ENCODE data around the gene C10orf90. TPM values are rescaled to one million over a fixed set of nuclear protein-coding genes. Genes with fewer than 3 reads are reported as not detected.

Gene C10orf90
- total and polyA plus RNA-seq, 2 of the 8 experiments (the other 6 are each of a cell fraction or from before 2014, with no cell fraction given) = 0.21 TPM; not detected in 1

DNA sequence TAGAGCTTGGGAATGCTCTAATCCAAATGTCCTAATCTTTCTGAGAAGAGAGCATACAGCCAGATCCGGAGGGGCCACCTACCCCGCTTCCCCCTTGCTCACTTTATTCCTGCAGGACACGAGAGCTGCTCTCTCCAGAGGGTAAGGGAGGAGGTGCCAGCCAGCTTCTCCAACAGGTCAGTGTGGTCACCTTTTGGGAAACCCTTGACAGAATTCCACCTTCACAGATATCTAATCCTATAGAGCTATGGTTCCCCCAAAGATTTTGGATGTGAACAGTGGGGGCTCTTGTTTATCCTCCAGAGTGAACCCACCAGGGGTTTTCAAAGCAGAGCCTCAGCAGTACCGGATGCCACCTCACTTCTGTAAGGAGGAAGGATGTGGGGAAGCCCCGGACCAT is 34.6 kb upstream of the C10orf90 start (continued):
- TF ChIP-seq CHD7 (IDR thresholded peaks at IDR 0.05; ENCODE audit: insufficient replicate concordance, low read length) (no peak), HDAC2 (IDR thresholded peaks at IDR 0.05; ENCODE audit: borderline replicate concordance in 1 of 2, low read depth in 2 of 2, low read length in 2 of 2) (no peak), YY1 (IDR thresholded peaks at IDR 0.05; ENCODE audit: low read depth, low read length) (no peak), POLR2A (IDR thresholded peaks at IDR 0.05; ENCODE audit: control extremely low read depth in 1 of 2, low read depth in 2 of 2, low read length in 2 of 2) (no peak), EP300 (IDR thresholded peaks at IDR 0.05; ENCODE audit: borderline replicate concordance in 1 of 2, low read depth in 2 of 2, low read length in 2 of 2) (no peak), SP4 (IDR thresholded peaks at IDR 0.05; ENCODE audit: low read length) (no peak), RXRA (IDR thresholded peaks at IDR 0.05; ENCODE audit: insufficient read depth, low read depth, low read length) (no peak), SP1 (IDR thresholded peaks at IDR 0.05; ENCODE audit: low read depth, low read length) (no peak), SIX5 (IDR thresholded peaks at IDR 0.05; ENCODE audit: low read depth, low read length) (no peak), RFX5 (IDR thresholded peaks at IDR 0.05; ENCODE audit: borderline replicate concordance, low read depth, low read length) (no peak), TEAD4 (IDR thresholded peaks at IDR 0.05; ENCODE audit: low read depth, low read length) (no peak), CBX8 (IDR thresholded peaks at IDR 0.05; ENCODE audit: borderline replicate concordance, low read depth, low read length) (no peak)

Measured in H1 (cell line).